ENCODE data around the gene IL11. TPM values are rescaled to one million over a fixed set of nuclear protein-coding genes. Genes with fewer than 3 reads are reported as not detected.
A peak's percentile ranks its signal among the peaks of the same experiment; 100 is the strongest.

Gene IL11
- polyA plus RNA-seq, 10 donors = 0.07 to 0.66 (median 0.39) TPM; not detected in 2

DNA sequence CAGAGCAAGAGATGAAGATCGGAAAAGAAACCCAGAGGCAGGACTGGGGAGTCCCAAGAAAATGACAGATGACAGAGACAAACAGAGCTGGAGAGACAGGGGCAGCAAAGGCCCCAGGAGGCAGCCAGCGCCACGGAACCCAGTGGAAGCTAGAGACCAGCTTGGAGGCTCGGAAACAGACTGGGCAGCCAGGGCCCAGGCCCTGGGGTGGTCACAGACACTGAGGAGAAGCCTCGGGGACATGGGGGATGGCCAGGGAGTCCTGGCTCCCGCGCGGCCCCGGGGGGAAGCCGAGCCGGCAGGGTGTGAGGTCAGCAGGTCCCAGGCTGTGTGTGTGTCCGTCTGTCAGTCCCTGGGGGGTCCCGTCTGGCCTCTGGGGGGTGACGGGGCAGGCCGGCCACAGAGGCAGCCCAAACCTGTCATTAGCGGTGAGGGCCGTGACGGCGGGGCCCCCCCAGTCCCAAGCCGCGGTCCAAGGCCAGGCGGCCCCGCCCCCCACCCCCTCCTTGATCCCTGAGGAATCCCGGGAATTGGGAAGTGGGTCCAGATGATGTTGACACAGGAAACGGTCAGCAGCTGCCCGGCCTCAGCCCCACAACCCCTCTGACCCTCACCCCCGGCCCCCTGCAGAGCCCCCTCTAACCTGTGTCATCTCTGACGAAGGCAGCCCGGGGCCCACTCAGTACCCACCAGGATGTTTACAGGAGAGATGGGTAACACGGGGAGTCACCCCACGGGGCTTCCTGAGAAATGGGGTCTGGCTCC, 3.9 kb upstream of the IL11 start:
- no peak for DNase-seq

DNA sequence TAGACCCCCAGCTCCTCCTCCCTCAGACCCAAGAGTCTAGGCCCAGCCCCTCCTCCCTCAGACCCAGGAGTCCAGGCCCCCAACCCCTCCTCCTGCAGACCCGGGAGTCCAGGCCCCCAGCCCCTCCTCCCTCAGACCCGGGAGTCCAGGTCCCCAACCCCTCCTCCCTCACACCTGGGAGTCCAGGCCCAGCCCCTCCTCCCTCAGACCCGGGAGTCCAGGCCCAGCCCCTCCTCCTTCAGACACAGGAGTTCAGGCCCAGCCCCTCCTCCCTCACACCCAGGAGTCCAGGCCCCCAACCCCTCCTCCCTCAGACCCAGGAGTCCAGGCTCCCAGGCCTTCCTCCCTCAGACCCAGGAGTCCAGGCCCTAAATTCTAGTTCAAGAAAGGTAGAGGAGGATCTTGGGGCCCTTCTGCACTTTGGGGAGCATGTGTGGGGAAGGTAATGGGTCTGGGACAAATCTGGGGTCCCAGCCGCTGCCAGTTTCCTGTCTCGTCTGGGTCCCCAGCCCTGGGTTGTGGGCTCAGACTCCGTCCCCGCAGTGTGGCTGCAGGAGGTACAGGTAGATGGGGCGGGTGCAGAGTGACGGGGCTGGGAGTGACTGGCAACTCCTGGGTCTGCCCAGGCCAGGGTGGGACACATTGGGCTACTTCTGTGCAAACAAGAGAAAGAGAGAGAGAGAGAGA, 3.2 kb upstream of the IL11 start:
- DNase-seq = no peak

DNA sequence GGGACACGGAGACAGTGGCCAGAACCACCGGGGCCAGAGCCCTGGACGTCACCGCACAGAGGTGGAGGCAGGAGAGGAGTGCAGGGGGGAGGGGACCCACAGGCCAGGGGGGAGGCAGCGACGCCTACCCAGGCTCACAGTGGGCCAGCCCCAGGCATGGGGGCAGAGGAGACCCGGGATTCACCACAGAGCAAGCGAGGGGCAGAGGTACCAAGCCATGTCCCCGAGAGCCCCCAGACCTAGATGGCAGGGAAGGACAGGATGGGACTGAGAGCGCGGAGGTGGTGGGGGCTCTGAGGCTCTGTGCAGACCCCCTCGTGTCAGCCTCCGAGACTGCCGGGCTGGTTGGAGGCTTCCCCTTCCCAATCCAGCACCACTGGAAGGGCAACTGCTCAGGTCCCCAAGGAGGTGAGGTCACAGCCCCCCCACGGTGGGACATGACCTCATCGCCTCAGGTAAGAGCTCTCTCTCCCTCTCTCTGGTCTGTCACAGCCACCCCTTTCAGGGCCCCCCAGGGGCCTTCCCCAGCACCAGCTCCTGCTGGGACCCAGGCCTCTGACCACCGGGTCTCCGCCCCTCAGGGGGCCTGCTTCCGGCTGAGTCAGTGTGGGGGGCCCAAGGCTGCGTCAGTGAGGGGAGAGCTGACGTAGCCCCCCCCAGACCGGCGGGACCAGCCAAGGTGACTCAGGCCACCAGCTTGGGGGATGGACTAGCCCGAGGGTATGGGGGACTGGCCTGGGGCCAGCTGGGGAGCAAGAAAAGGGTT, 2.2 kb upstream of the IL11 start:
- DNase-seq = peak in 1 of 3 donors; percentile 44

DNA sequence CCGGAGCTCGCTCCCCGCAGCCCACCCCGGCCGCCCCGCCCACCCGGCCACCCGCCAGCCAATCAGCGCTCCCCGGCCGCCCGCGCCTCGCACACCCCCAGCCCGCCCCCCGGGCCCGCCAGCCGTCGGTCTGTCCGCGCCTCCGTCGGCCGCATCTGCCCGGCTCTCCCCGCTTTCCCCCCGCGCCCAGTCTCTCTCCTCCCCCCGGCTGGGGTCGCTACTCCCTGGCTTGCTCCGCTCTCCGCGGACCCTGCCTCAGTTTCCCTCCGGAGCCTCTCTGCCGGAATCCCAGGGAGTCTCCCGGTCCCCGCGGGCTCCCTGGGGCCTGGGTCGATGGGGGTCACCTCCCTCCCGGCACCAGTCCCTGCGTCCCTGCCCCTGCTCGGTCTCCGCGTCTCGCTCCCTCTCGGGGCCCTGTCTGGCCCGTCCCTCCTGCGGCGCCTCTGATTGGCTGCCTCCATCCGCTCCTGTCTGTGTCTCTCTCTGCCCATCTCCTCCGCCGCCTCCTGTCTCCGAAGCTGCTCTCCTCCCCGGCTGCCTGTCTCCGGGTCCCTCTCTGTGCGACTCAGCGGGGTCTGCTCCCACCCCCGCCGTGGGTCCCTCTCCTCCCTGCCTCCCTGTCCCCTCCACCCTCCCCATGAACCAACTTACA, 484 bp downstream of the IL11 start:
- peak in 1 of 3 donors; percentile 66 for DNase-seq

DNA sequence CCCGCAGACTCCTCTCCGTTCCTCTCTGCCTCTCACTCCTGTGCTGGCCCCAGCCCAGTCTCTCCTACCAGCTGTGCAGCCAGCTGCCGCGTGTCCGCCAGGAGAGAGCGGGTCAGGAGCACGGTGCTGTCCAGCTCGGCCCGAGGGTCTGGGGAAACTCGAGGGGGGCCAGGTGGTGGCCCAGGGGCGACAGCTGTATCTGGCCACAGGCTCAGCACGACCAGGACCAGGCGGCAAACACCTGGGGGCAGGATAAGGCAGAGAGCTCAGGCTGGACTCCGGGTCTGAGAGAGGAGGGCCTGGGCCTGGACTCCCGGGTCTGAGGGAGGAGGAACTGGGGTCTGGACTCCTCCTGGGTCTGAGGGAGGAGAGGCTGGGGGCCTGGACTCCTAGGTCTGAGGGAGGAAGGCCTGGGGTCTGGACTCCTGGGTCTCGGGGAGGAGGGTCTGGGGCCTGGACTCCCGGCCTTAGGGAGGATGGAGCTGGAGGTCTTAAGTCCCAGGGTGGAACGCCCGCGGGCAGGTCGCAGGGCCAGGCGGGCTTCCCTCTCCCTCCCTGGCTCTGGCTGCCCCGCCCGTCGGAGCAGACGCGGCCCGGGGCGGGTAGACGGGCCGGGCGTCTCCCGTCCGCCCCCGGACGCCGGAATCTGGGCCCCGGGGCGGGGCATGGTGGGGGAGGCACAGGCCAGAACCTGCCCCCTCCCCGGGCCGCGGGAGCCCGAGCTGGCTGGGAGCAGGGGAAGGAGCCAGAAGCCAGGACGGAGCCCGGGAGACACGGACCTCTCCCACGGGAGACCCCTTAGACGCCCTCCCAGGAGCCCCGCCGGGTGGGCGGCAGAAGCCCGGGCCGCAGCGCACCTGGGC, 1.3 kb downstream of the IL11 start:
- peak in 1 of 3 donors; percentile 58 for DNase-seq

DNA sequence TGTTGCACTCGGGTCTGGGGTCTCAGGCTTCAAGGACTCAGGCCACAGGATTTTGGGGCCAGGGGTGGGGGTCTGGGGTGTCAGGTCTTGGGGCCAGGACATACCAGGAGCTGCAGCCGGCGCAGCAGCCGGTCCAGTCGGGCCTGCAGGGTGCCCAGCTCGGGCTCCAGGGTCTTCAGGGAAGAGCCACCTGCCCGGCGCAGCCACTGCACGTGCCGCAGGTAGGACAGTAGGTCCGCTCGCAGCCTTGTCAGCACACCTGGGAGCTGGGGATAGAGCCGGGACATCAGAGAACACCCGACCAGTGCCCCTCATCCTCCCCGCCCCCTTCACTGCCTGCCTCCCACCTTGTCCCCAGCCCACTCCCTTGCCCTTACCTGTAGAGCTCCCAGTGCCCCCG, 2.2 kb downstream of the IL11 start:
- no peak for DNase-seq

DNA sequence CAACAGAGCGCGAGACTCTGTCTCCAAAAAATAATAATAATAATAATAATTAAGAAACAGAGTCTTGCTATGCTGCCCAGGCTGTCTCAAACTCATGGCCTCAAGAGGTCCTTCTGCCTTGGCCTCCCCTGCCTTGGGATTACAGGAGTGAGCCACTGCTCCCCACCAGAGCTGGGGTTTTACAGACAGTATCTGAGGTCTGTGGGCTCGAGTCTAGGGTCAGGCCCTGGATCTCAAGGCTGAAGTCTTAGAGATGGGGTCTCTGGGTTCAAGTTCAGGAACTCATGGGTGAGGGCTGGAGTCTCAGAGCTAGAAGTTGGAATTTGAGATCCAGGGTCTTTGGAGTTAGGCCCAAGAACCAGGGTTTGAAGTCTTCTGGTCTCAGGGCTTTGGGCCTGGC, 3.5 kb downstream of the IL11 start:
- DNase-seq = no peak

DNA sequence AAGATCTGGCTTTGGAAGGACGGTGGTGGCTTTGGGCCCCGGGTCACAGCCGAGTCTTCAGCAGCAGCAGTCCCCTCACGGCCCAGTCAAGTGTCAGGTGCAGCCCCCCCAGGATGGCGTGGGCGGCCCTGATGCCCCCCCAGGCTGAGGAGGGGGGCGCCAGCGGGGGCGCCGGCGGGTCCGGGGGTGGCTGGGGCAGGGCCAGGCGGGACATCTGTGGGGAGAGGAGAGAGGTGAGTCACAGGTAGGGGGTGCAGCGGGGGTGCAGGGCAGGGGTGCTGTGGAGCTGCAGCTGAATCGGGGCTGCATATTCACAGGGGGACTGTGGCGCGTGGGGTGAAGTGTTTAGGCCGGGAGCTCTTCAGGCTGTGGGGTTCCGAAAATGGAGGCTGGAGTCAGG, 4.3 kb downstream of the IL11 start:
- no peak for DNase-seq

DNA sequence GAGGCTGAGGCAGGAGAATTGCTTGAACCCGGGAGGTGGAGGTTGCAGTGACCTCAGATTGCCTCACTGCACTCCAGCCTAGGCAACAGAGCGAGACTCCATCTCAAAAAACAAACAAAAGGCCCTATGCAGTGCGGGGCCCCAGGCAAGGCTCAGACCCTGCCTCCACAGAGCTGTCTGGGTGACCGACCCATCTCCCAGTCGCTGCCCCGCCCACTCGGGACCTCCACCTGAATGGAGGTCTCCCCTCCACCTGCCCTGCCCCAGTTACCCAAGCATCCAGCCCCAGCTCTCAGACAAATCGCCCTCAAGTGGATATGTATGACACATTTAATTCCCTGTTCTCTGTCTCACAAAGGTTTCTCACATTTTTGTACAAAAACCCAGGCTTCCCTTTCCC, 5.0 kb downstream of the IL11 start:
- no peak for DNase-seq

DNA sequence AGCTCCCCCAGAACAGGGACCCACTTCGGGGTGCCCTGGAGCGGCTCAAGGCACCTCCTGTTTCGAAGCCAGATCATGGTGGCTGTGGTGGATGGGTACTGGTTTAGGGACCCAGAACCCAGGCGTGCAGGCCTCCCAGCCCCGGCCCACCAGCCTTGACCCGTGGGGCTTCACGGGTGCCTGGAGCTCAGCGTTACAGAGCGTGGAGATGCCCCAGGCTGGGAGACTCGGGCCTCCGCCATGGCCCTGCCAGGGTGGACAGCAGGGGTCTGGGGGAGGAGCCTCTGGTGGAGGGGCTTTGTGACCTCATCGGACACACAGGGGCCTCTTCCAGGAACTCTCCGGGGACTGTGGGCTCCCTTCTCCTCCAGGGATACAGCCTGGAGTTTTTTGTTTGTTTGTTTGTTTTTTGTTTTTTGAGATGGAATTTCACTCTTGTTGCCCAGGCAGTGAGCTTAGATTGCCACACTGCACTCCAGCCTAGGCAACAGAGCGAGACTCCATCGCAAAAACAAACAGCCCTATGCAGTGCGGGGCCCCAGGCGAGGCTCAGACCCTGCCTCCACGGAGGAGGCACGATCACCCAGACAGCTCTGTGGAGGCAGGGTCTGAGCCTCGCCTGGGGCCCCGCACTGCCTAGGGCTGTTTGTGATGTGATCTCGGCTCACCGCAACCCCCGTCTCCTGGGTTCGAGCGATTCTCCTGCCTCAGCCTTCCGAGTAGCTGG, 7.1 kb downstream of the IL11 start, which contains the start of gene GARIN5B:
Gene GARIN5B (minus strand): TSS at position 271 of the 727 bp plus-strand sequence. CDS start 194 bp downstream, at position 77.
- DNase-seq = no peak

DNA sequence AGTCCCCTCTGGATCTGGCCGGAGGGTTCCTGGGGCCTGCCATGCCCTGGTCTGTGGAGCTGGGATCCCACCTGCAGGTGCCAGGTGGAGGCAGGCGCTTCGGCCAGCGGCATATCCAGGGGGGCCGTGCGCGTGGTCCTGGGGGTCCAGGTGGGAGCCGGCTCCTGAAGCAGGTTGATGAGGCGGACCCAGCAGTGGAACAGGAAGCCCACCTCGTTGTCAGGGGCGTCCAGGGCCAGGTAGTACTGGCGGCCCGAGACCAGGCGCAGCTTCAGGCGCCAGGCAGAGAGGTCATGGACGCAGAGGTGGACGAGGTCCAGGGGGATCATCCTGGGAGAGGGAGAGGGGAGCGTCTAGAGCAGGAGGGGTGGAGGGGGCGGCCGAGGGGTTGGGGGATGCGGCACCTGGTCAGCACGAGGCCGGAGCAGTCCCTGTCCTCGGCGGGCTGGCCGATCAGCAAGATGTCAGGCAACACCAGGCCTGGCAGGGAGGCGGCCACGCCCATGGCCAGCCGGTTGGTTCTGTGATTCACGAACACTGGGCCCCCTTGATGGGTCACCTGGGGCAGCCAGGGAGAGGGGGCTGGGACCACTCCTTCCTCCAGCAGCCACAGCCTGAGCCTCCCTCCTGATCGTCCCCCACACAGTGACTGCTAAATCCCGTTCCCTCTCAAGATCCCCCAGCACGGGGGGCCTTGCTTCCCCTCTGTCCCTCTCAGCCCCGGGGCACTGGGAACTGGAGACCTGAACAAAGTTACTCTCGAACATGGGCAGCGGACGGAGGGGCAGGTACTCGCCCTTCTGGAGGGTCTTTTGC, 7.9 kb downstream of the IL11 start:
- DNase-seq = no peak

DNA sequence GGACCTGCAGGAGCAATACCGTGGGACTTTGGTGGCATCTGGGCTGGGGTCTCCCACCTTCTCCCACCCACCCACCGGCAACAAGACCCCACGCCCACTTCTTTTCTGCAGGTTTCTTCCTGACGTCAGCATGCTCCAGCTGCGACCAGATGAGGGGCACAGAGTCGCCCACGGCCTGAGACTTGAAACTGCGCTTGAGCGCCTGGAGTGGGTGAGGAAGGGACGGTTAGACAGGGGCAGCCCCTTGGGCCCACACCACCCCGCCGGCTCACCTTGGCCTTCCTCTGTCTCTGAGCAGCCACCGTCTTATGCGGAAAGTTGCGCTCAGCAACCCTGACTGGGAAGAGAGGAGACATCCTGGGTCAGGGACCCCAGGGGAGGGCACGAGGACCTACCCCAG, 9.4 kb downstream of the IL11 start:
- DNase-seq = no peak

DNA sequence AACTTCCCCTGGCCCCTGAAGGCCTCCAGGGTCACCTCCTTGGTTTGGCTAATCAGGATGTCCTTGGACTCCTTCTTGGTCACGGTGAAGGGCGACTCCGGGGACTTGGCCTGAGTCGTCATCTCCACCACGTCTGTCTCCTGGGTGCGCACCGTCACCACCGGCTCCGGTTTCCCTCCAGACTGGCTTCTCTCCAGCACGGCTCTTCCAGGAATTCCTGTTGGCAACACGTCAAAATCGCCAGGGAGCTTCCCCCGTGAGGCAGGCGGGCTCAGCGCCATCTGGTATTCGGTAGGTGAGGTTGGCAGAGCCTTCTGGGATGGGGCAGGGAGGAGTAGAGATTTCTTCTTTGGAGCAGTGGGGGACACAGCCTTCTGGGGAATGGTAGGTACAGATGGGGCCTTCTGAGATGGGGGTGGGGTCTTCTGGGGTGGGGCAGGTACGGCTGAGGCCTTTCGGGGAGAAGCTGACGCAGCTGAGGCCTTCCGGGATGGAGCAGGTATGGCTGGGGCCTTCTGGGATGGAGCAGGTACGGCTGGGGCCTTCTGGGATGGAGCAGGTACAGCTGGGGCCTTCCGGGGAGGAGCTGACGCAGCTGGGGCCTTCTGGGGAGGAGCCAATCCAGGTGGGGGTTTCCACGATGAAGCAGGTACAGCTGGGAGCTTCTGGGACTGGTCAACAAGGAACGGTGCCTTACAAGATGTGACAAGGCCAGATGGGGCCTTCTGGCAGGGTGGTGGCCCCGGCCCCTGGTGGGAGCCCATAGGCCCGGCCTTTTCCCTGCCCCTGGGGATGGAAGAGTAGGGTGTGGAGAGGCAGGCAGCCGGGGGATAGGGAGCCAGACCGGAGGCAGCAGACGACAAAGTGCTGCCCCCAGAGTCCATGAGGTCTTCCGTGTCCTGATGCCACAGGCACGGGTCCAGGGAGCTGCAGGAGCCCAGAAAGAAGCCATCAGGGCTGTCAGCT, 11.0 kb downstream of the IL11 start:
- no peak for DNase-seq

DNA sequence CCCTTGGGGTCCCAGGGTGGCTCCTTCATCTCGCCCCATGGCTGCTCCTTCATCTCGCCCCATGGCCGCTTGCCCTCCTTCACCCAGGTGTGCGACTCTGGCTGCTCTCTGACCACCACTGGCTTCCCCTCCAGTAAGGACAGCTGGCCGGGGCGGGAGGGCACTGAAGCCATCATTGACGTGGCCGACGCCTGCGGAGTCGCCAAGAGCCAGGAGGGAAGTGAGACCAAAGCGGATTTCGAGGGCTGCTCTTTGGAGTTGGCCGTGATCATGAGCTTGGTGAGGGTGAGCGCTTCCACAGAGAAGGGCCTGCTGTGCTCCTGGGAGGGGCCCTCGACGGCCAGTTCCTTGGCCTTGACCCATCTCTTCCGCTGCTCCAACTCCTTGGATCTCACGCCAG, 11.8 kb downstream of the IL11 start:
- no peak for DNase-seq

DNA sequence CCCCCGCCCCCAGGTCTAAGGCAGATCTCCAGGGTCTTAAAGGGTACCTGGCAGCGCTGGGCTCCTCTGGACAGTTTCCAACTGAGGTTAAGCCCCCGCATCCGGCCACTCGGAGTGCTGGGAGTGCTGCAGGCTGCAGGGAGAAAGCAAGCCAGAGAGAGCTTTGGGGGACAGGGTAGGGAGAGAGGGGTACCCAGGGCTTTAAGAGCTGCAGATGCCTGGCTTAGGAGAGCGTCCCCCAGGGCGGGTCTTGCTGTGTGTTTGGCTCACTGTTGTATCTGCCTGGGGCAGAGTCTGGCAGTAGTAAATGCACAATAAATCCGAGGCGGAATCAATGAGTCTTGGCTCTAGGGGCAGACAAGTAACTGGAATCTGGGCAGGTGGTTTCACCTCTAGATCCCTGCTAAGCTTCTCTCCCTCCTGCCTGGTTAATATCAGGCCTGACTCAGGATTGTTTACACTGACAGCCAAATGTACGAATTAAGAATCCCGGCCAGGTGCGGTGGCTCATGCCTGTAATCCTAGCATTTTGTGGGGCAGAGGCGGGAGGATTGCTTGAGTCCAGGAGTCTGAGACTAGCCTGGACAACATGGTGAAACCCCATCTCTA, 14.9 kb downstream of the IL11 start:
- no peak for DNase-seq

DNA sequence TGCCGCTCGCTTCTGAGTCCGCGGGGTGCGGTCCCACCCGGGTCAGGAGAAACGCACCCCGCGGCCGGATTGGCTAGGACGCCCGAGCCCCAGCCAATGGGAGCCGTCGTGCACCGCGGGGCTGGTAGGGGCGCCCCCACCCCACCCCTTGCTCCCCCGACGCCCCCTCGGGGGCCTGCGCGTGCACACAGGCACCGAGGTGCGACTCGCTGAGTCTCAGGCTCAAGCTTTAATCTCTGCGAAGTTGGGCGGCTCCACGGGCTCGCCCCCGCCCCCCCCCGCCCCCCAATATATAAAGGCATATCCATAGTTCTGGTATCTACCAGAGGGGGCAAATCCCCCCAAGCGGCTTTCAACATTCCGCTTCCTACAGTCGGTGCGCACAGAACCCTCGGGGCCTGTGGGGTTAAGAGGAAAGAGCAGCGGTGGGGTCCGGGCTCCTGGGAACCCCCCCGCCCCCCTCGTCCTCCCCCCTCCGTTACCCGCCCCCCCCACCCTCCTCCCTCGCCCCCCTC, 15.5 kb downstream of the IL11 start, which contains the start of gene COX6B2:
Gene COX6B2 (minus strand): TSS at position 22 of the 515 bp plus-strand sequence. CDS start 198 bp downstream, outside the sequence.
- DNase-seq = no peak
